Urothelium cell line (cell line): ENCODE results near the gene ABR.
A peak's percentile ranks its signal among the peaks of the same experiment; 100 is the strongest.
"Not testable (repeated sequence)": the region's sequence is repeated elsewhere in the genome, so short reads cannot be mapped to it uniquely, and the experiment has no call there.

ENCODE experiments used
- DNase-seq: peaks from one replicate; pipeline ENCODE4 v3.0.0; 2011; ENCODE audit warnings: low spot score, mixed read lengths
- FAIRE-seq: peaks from 2 replicates; lab custom pipeline; 2011; peaks lifted over from hg19 to GRCh38; lab: Jason Lieb, UNC

ABR gene

GRCh38 chr17:1000597-1001461, 179.0 kb downstream of the ABR start:
- no peak for FAIRE-seq
- no peak for DNase-seq

GRCh38 chr17:998111-998510, 181.7 kb downstream of the ABR start:
- no peak for DNase-seq
- FAIRE-seq: no peak

GRCh38 chr17:996554-997344, 183.0 kb downstream of the ABR start, which contains the start of gene TIMM22:
TIMM22 (plus strand) TSS chr17:997129; CDS start chr17:997143, 14 bp downstream.
- no peak for FAIRE-seq
- DNase-seq: peak; percentile 92

- not testable (repeated sequence) for FAIRE-seq, DNase-seq
Observed at GRCh38 chr17:995324-995723, 184.5 kb downstream of the ABR start.

- no peak for FAIRE-seq
- no peak for DNase-seq
Observed at GRCh38 chr17:992933-993332, 186.8 kb downstream of the ABR start.

GRCh38 chr17:988561-988960, 191.2 kb downstream of the ABR start:
- FAIRE-seq (no peak), DNase-seq (no peak)

GRCh38 chr17:987931-988330, 191.8 kb downstream of the ABR start:
- no peak for DNase-seq
- FAIRE-seq: no peak

- DNase-seq: no peak
- no peak for FAIRE-seq
Observed at GRCh38 chr17:986322-986929, 193.4 kb downstream of the ABR start.

- FAIRE-seq: no peak
- DNase-seq: no peak
Observed at GRCh38 chr17:983921-984320, 195.9 kb downstream of the ABR start.

GRCh38 chr17:981292-981658, 198.5 kb downstream of the ABR start:
- no peak for FAIRE-seq
- no peak for DNase-seq

- FAIRE-seq (no peak), DNase-seq (peak; percentile 70)
Observed at GRCh38 chr17:980406-981291, 199.1 kb downstream of the ABR start.

GRCh38 chr17:979539-980405, 200.0 kb downstream of the ABR start, which contains the start of gene NXN:
NXN (minus strand) TSS chr17:979776.
- no peak for FAIRE-seq
- DNase-seq: peak; percentile 90

- DNase-seq (no peak), FAIRE-seq (no peak)
Observed at GRCh38 chr17:979212-979538, 200.6 kb downstream of the ABR start.

GRCh38 chr17:978103-979093, 201.4 kb downstream of the ABR start:
- FAIRE-seq: no peak
- DNase-seq: peak; percentile 26

GRCh38 chr17:977166-977565, 202.6 kb downstream of the ABR start:
- no peak for DNase-seq
- FAIRE-seq: no peak

- no peak for FAIRE-seq
Observed at GRCh38 chr17:976312-976711, 203.5 kb downstream of the ABR start.

GRCh38 chr17:975371-975915, 204.3 kb downstream of the ABR start:
- FAIRE-seq (no peak), DNase-seq (no peak)

More at GRCh38 chr17:976312-976711, 203.5 kb downstream of the ABR start:
- no peak for DNase-seq

GRCh38 chr17:974778-975177, 205.0 kb downstream of the ABR start:
- not testable (repeated sequence) for FAIRE-seq, DNase-seq
